HepG2 (cell line): ENCODE data around the gene SLC22A7. TPM values are rescaled to one million over a fixed set of nuclear protein-coding genes. Genes with fewer than 3 reads are reported as not detected.

Source experiments
- ELF1 ChIP-seq: sonication (generic); formaldehyde crosslinking; IDR thresholded peaks from 2 replicates; pipeline ENCODE4 v1.4.0; 2020; ENCODE audit warnings: missing genetic modification reagents
- GTF3A ChIP-seq: sonication (generic); formaldehyde crosslinking; conservative IDR thresholded peaks from 2 replicates; pipeline ENCODE4 v1.4.0; 2020; ENCODE audit warnings: mild to moderate bottlenecking, missing genetic modification reagents
- IRX3 ChIP-seq: sonication (generic); formaldehyde crosslinking; IDR thresholded peaks from 2 replicates; pipeline ENCODE4 v1.8.1; 2023; ENCODE audit warnings: mild to moderate bottlenecking, low read depth, missing genetic modification reagents, borderline replicate concordance
- KAT7 ChIP-seq: IDR thresholded peaks from 2 replicates; pipeline ENCODE4 v1.6.1; 2018; ENCODE audit warnings: borderline replicate concordance, missing compliant biosample characterization
- PHF21A ChIP-seq: sonication (generic); formaldehyde crosslinking; IDR thresholded peaks from 2 replicates; pipeline ENCODE4 v1.5.0; 2020; ENCODE audit warnings: mild to moderate bottlenecking, missing genetic modification reagents
- POLR2AphosphoS2 ChIP-seq: IDR thresholded peaks from 2 replicates; pipeline ENCODE4 v1.6.1; 2011; ENCODE audit warnings: low read depth, low read length, improper control_type of control experiment
- RELA ChIP-seq: sonication (generic); formaldehyde crosslinking; IDR thresholded peaks from 2 replicates; pipeline ENCODE4 v1.4.0; 2020; ENCODE audit warnings: missing genetic modification reagents
- TBX2 ChIP-seq: sonication (generic); formaldehyde crosslinking; IDR thresholded peaks from 2 replicates; pipeline ENCODE4 v1.5.0; 2020; ENCODE audit warnings: missing genetic modification reagents, mild to moderate bottlenecking, borderline replicate concordance
- ZNF230 ChIP-seq: sonication (generic); formaldehyde crosslinking; IDR thresholded peaks from 2 replicates; pipeline ENCODE4 v1.4.0; 2020; ENCODE audit warnings: mild to moderate bottlenecking, missing genetic modification reagents
- ZNF276 ChIP-seq: sonication (generic); formaldehyde crosslinking; IDR thresholded peaks from 2 replicates; pipeline ENCODE4 v1.4.0; 2020; ENCODE audit warnings: mild to moderate bottlenecking, low read depth, missing genetic modification reagents
- ZNF574 ChIP-seq: sonication (generic); formaldehyde crosslinking; IDR thresholded peaks from 2 replicates; pipeline ENCODE4 v1.4.0; 2020; ENCODE audit warnings: missing genetic modification reagents
- ZNF577 ChIP-seq: sonication (generic); formaldehyde crosslinking; IDR thresholded peaks from 2 replicates; pipeline ENCODE4 v1.4.0; 2020; ENCODE audit warnings: mild to moderate bottlenecking, low read depth, missing genetic modification reagents, borderline replicate concordance
- ZNF646 ChIP-seq: sonication (generic); formaldehyde crosslinking; IDR thresholded peaks from 2 replicates; pipeline ENCODE4 v1.9.0; 2021; ENCODE audit warnings: mild to moderate bottlenecking, missing genetic modification reagents
- ZNF660 ChIP-seq: sonication (generic); formaldehyde crosslinking; IDR thresholded peaks from 2 replicates; pipeline ENCODE4 v1.5.1; 2020; ENCODE audit warnings: mild to moderate bottlenecking, low read depth, missing genetic modification reagents, borderline replicate concordance
- ZNF724P ChIP-seq: sonication (generic); formaldehyde crosslinking; IDR thresholded peaks from 2 replicates; pipeline ENCODE4 v1.8.0; 2022; ENCODE audit warnings: missing genetic modification reagents, borderline replicate concordance
- polyA plus RNA-seq, 8 experiments: library from polyadenylated mRNA; depleted of rRNA in 3 of 8; stranded (reverse) in 7 of 8; unstranded in 1 of 8; fragments of >200 nt; fragmentation: Illumina TruSeq in 4 of 8; extraction: Trizol in 4 of 8; gene quantifications; 2 replicates each; pipeline versions ENCODE4 v1.2.1 to v1.2.3, GENCODE V29; 2011 to 2016; ENCODE audit warnings: low read depth in 4 of 8, missing spikeins in 1 of 8, mixed read lengths in 1 of 8; ENCODE audit not compliant: insufficient read depth in 1 of 8
- total RNA-seq, 5 experiments: library from RNA; depleted of rRNA; stranded (reverse); fragments of >200 nt; fragmentation: Illumina TruSeq; extraction: Trizol; gene quantifications; 2 replicates each; pipeline ENCODE4 v1.2.3, GENCODE V29; 2016; ENCODE audit warnings: low read depth in 1 of 5

SLC22A7 gene
- total and polyA plus RNA-seq, 2 of the 13 experiments (the other 11 are each of a cell fraction or from before 2014, with no cell fraction given), result 5.3 to 22.6 TPM

GRCh38 chr6:43274916-43275597 lies 23.0 kb upstream of the SLC22A7 start (continued):
- TF ChIP-seq ZNF646 (CRISPR knock-in tag) (peak; percentile 63; the same call in 1 of the 2 replicates), ZNF577 (CRISPR knock-in tag) (no peak), GTF3A (CRISPR knock-in tag) (peak; percentile 92; the same call in 1 of the 2 replicates), ELF1 (no peak), IRX3 (CRISPR knock-in tag) (peak; percentile 93; the same call in 1 of the 2 replicates), ZNF724P (CRISPR knock-in tag) (peak; percentile 62; the same call in 1 of the 2 replicates), ZNF660 (CRISPR knock-in tag) (no peak), KAT7 (peak; percentile 95), TBX2 (CRISPR knock-in tag) (peak; percentile 78), POLR2AphosphoS2 (no peak), RELA (CRISPR knock-in tag) (no peak), ZNF574 (CRISPR knock-in tag) (peak; percentile 81), ZNF276 (CRISPR knock-in tag) (0 out of 2 replicates have a peak, but pooled peaks have one; percentile 32), PHF21A (peak; percentile 85; the same call in 1 of the 2 replicates), ZNF230 (CRISPR knock-in tag) (peak; percentile 93)
